ENCODE measurements around the gene ZNF827.

DNA sequence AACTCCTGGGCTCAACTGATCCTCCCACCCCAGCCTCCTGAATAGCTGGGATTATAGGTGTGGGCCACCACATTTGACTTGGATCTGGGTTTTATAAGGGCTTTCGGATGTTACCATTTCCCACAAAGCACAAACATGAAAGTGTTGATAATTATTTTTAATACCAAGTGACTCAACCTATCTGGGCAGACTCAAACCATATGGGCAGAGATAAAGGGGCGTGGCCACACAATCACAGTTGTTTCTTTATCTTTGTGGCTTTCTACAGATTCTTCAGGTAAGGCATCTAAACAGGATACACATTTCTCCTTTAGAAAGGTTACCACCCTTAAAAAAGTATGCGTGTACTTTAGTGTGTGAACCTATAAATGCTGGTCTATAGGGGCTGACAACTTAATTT is 122.5 kb downstream of the ZNF827 start:
- TF ChIP-seq, protein P1, sequence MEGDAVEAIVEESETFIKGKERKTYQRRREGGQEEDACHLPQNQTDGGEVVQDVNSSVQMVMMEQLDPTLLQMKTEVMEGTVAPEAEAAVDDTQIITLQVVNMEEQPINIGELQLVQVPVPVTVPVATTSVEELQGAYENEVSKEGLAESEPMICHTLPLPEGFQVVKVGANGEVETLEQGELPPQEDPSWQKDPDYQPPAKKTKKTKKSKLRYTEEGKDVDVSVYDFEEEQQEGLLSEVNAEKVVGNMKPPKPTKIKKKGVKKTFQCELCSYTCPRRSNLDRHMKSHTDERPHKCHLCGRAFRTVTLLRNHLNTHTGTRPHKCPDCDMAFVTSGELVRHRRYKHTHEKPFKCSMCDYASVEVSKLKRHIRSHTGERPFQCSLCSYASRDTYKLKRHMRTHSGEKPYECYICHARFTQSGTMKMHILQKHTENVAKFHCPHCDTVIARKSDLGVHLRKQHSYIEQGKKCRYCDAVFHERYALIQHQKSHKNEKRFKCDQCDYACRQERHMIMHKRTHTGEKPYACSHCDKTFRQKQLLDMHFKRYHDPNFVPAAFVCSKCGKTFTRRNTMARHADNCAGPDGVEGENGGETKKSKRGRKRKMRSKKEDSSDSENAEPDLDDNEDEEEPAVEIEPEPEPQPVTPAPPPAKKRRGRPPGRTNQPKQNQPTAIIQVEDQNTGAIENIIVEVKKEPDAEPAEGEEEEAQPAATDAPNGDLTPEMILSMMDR (IDR thresholded peaks at IDR 0.05): no peak
- TF ChIP-seq POLR2A (IDR thresholded peaks at IDR 0.05): no peak
- TF ChIP-seq POLR2AphosphoS5 (IDR thresholded peaks at IDR 0.05): no peak

Measured in gastroesophageal sphincter (tissue), 3 donors.